ENCODE data around the gene BLOC1S3.

GRCh38 chr19:45161738-45162607 lies 16.6 kb upstream of the BLOC1S3 start:
- TF ChIP-seq EZH2 (IDR thresholded peaks at IDR 0.05) (no peak), POLR2AphosphoS5 (IDR thresholded peaks at IDR 0.05; ENCODE audit: borderline replicate concordance, low read depth, low read length) (no peak), FOXP2 (optimal IDR thresholded peaks at IDR 0.05; ENCODE audit: control extremely low read depth, extremely low read length, insufficient read depth) (no peak)
